H1 (cell line): ENCODE measurements around the gene BEAN1.

Experiments used
- CHD2 ChIP-seq: IDR thresholded peaks from 2 replicates; pipeline ENCODE4 v1.6.1; 2012; ENCODE audit warnings: low read length, improper control_type of control experiment
- CREB1 ChIP-seq: IDR thresholded peaks from 2 replicates; pipeline ENCODE4 v1.6.1; 2012; ENCODE audit warnings: inconsistent platforms
- EP300 ChIP-seq, 2 experiments: IDR thresholded peaks; 1 replicate in 1 of 2; 2 replicates in 1 of 2; pipeline ENCODE4 v1.6.1; 2011 to 2012; ENCODE audit warnings: low read depth in 2 of 2, low read length in 2 of 2, mild to moderate bottlenecking in 2 of 2, borderline replicate concordance in 1 of 2, inconsistent platforms in 1 of 2, moderate library complexity in 1 of 2
- EZH2 ChIP-seq: fragments of 200-600 bp; sonication (generic); IDR thresholded peaks from 2 replicates; pipeline ENCODE4 v1.7.1; 2012; ENCODE audit warnings: low read depth, mild to moderate bottlenecking, moderate library complexity, low read length, inconsistent platforms; ENCODE audit not compliant: severe bottlenecking
- JUN ChIP-seq: IDR thresholded peaks from 2 replicates; pipeline ENCODE4 v1.6.1; 2011; ENCODE audit warnings: low read depth, mild to moderate bottlenecking, improper control_type of control experiment, low read length
- KDM5A ChIP-seq: fragments of 200-600 bp; IDR thresholded peaks from 2 replicates; pipeline ENCODE4 v1.7.1; 2012; ENCODE audit warnings: mild to moderate bottlenecking, low read length, inconsistent platforms, mixed read lengths
- MAX ChIP-seq: IDR thresholded peaks from 2 replicates; pipeline ENCODE4 v1.6.1; 2012; ENCODE audit warnings: inconsistent platforms
- PHF8 ChIP-seq: fragments of 200-600 bp; sonication (generic); conservative IDR thresholded peaks from 2 replicates; pipeline ENCODE4 v1.7.1; 2012; ENCODE audit warnings: low read depth, mild to moderate bottlenecking, inconsistent platforms, low read length, moderate library complexity
- POLR2AphosphoS5 ChIP-seq: IDR thresholded peaks from 2 replicates; pipeline ENCODE4 v1.6.1; 2011; ENCODE audit warnings: low read depth, low read length
- SIN3A ChIP-seq, 2 experiments: IDR thresholded peaks in 1 of 2; conservative IDR thresholded peaks in 1 of 2; 2 replicates each; pipeline ENCODE4 v1.6.1; 2011 to 2012; ENCODE audit warnings: low read length in 2 of 2, improper control_type of control experiment in 1 of 2, low read depth in 1 of 2, mild to moderate bottlenecking in 1 of 2
- SP1 ChIP-seq: IDR thresholded peaks from 2 replicates; pipeline ENCODE4 v1.6.1; 2011; ENCODE audit warnings: low read depth, low read length
- USF2 ChIP-seq: IDR thresholded peaks from 2 replicates; pipeline ENCODE4 v1.6.1; 2011; ENCODE audit warnings: low read length, improper control_type of control experiment
- TF ChIP-seq, protein P1 (sequence below), 3 experiments: IDR thresholded peaks; 1 replicate in 2 of 3; 2 replicates in 1 of 3; pipeline versions ENCODE4 v1.5.1 to v1.6.1; 2011; ENCODE audit warnings: low read length in 3 of 3, mild to moderate bottlenecking in 3 of 3, inconsistent platforms in 2 of 3, low read depth in 1 of 3, moderate library complexity in 1 of 3; ENCODE audit not compliant: insufficient read depth in 1 of 3; ENCODE audit errors: control extremely low read depth in 1 of 3

- no peak for TF ChIP-seq SP1
- TF ChIP-seq, protein P1, sequence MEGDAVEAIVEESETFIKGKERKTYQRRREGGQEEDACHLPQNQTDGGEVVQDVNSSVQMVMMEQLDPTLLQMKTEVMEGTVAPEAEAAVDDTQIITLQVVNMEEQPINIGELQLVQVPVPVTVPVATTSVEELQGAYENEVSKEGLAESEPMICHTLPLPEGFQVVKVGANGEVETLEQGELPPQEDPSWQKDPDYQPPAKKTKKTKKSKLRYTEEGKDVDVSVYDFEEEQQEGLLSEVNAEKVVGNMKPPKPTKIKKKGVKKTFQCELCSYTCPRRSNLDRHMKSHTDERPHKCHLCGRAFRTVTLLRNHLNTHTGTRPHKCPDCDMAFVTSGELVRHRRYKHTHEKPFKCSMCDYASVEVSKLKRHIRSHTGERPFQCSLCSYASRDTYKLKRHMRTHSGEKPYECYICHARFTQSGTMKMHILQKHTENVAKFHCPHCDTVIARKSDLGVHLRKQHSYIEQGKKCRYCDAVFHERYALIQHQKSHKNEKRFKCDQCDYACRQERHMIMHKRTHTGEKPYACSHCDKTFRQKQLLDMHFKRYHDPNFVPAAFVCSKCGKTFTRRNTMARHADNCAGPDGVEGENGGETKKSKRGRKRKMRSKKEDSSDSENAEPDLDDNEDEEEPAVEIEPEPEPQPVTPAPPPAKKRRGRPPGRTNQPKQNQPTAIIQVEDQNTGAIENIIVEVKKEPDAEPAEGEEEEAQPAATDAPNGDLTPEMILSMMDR (IDR thresholded peaks at IDR 0.05; ENCODE audit: control extremely low read depth in 1 of 3, insufficient read depth in 1 of 3, low read depth in 1 of 3, low read length in 3 of 3): no peak
- TF ChIP-seq USF2: no peak
- no peak for TF ChIP-seq MAX
- TF ChIP-seq SIN3A (conservative IDR thresholded peaks at IDR 0.05 in 1 of 2, IDR thresholded peaks at IDR 0.05 in 1 of 2; ENCODE audit: low read depth in 1 of 2, low read length in 2 of 2): no peak
- no peak for TF ChIP-seq EP300 (IDR thresholded peaks at IDR 0.05; ENCODE audit: borderline replicate concordance in 1 of 2, low read depth in 2 of 2, low read length in 2 of 2)
- no peak for TF ChIP-seq POLR2AphosphoS5
- TF ChIP-seq CREB1: no peak
- TF ChIP-seq EZH2: no peak
- TF ChIP-seq PHF8: no peak
- no peak for TF ChIP-seq JUN
- no peak for TF ChIP-seq KDM5A
- TF ChIP-seq CHD2: no peak
These were observed 44.2 kb downstream of the BEAN1 start for GRCh38 chr16:66471264-66471663.
